ENCODE measurements around the gene ZNRF3. TPM values are rescaled to one million over a fixed set of nuclear protein-coding genes. Genes with fewer than 3 reads are reported as not detected.
"Not testable (repeated sequence)": the region's sequence is repeated elsewhere in the genome, so short reads cannot be mapped to it uniquely, and the experiment has no call there.

The ZNRF3 gene
- total RNA-seq (1 to 10 TPM; 8.4 to 9.4 (median 8.8) TPM), polyA plus RNA-seq (4.0 TPM)
- long read RNA-seq, donor 1, full-length matches to known transcripts: 14 of 38 reads
- long read RNA-seq, donor 1, partial matches to known transcripts: 17 of 38 reads
- long read RNA-seq, donor 1, other reads (novel, unspliced or antisense): 7 of 38 reads
- long read RNA-seq, donor 2, full-length matches to known transcripts: 5 of 10 reads
- long read RNA-seq, donor 2, partial matches to known transcripts: 4 of 10 reads
- long read RNA-seq, donor 2, other reads (novel, unspliced or antisense): 1 of 10 reads
- long read RNA-seq, donor 3, full-length matches to known transcripts: 1 of 35 reads
- long read RNA-seq, donor 3, partial matches to known transcripts: 25 of 35 reads
- long read RNA-seq, donor 3, other reads (novel, unspliced or antisense): 9 of 35 reads
- long read RNA-seq, donor 4, full-length matches to known transcripts: 3 of 17 reads
- long read RNA-seq, donor 4, partial matches to known transcripts: 11 of 17 reads
- long read RNA-seq, donor 4, other reads (novel, unspliced or antisense): 3 of 17 reads

GRCh38 chr22:28882878-28883656, at the start of gene ZNRF3:
TSS of gene ZNRF3 (plus strand) at chr22:28883572. CDS start at chr22:28883767, 195 bp downstream.
- Histone ChIP-seq H3K4me1 (ENCODE audit: control insufficient read depth, insufficient read depth, low read length) (peaks cover 3% of the 10 kb centered on the region), H3K9me3 (ENCODE audit: control insufficient read depth, low read length) (no peaks in the 10 kb centered on the region), H3K27me3 (ENCODE audit: control insufficient read depth, insufficient read depth) (no peaks in the 10 kb centered on the region), H3K4me3 (ENCODE audit: low read length) (peak within 1 kb of the TSS; percentile 92), H3K27ac (ENCODE audit: low read length) (peak within 1 kb of the TSS; percentile 78)
- intact Hi-C loops (cut with DNase I): loop anchor here in 1 of 4 donors (5.0 kb wide), 1 partner anchor 149 kb away; no protein-coding TSS in a partner anchor
- peak; percentile 94 to 97 (median 96) for DNase-seq
- peak; percentile 97 to 98 for ATAC-seq
- WGBS: 2% methylated on average over 85 of the region's 85 CpGs

DNA sequence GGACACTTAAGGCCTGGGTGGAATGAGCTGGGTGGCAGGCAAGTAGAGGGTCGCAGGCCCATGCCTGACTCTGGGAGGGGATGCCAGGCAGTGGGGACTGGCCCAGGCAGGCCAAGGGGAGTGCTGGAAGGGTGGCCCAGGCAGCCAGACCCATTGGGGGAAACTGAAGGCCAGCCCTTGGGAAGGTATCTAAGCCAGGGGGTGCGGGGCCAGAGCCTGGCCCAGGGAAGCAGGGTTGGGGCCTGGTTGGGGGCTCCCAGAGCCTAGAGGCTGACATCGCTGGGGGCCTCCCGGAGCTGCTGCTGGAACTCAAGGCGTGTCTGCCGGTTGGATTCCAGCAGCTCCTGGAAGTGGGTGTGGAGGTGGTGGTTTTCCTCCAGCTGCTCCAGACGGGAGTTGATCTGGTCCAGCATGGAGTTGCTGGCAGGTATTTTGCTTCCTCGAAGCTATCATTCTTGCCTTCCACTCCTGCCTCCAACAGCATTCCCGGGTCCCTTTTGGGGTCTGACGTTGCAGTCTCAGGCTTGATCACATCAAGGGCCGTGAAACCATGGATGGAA, 47.7 kb upstream of the ZNRF3 start:
- peak in 1 of 2 donors; percentile 15 for ATAC-seq

DNA sequence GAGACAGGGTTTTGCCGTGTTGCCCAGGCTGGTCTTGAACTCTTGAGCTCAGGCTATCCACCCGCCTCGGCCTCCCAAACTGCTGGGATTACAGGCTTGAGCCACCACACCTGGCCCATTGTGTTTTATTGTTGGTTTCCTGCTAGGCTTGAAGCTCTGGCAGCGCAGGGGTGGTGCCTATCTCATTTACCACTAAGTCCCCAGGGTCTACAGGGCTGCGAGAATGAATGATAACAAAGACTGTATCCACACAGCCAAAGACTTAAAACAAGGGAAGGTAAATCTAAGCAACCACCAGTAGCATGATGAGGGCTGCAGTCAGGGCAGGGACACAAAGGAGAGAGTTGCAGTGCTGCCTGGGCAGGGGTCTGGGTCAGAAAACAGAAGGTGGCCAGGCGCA, 45.7 kb upstream of the ZNRF3 start:
- intact Hi-C loops (cut with DNase I): loop anchor here in 1 of 4 donors (10.0 kb wide), 1 partner anchor 783 kb away; no protein-coding TSS in a partner anchor
- Histone ChIP-seq H3K27ac (ENCODE audit: low read length) (no peak overlapping the region), H3K4me1 (ENCODE audit: control insufficient read depth, insufficient read depth, low read length) (no peaks in the 10 kb centered on the region), H3K9me3 (ENCODE audit: control insufficient read depth, low read length) (no peaks in the 10 kb centered on the region), H3K4me3 (ENCODE audit: low read length) (no peak overlapping the region), H3K27me3 (ENCODE audit: control insufficient read depth, insufficient read depth) (no peaks in the 10 kb centered on the region)
- DNase-seq (no peak), ATAC-seq (no peak)
- WGBS: 88% methylated on average over 6 of the region's 6 CpGs

More for the DNA sequence above, 47.7 kb upstream of the ZNRF3 start:
- WGBS: 88% methylated on average over 11 of the region's 11 CpGs
- intact Hi-C loops (cut with DNase I): loop anchor here in 1 of 4 donors (10.0 kb wide), 1 partner anchor 781 kb away; no protein-coding TSS in a partner anchor
- Histone ChIP-seq H3K9me3 (ENCODE audit: control insufficient read depth, low read length) (no peaks in the 10 kb centered on the region), H3K27ac (ENCODE audit: low read length) (no peak overlapping the region), H3K4me1 (ENCODE audit: control insufficient read depth, insufficient read depth, low read length) (no peaks in the 10 kb centered on the region), H3K27me3 (ENCODE audit: control insufficient read depth, insufficient read depth) (no peaks in the 10 kb centered on the region), H3K4me3 (ENCODE audit: low read length) (no peak overlapping the region)
- DNase-seq: no peak

DNA sequence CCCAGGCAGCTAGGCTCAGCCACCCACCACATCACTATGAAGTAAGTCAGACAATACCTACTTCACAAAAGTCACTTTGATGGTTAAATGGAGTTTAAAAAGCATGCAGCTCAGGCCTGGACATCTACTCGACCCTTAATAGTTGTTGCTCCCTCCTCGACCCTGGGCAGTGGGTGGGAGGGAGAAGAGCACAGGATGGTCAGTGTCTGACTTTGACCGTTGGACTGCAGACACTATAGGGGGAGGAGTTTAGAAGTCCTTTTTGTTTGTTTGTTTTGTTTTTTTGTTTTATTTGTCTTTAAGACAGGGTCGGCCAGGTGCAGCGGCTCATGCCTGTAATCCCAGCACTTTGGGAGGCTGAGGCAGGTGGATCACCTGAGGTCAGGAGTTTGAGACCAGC, 44.4 kb upstream of the ZNRF3 start:
- intact Hi-C loops (cut with DNase I): loop anchor here in 1 of 4 donors (10.0 kb wide), 1 partner anchor 784 kb away; no protein-coding TSS in a partner anchor
- H3K27ac ChIP-seq (ENCODE audit: low read length): no peak overlapping the region
- ATAC-seq: no peak

DNA sequence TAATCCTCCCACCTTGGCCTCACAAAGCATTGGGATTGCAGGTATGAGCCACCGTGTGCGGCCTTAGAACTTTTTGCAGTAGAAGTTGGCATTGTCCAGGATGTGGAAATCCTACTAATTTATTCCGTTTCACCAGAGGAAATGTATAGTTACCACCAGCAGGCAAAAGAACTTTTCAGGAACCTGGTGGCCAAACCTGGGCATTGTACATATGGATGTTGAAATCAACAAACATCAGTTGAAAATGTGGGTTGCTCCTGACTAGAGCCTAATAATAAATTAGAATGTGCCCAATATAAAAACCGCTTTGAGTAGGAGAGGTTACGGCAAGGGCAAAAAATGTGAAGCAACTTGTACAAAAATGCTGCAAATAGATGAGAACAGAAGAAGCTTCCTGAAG, 42.3 kb upstream of the ZNRF3 start:
- DNase-seq: no peak
- intact Hi-C loops (cut with DNase I): no loop called here
- Histone ChIP-seq H3K9me3 (ENCODE audit: control insufficient read depth, low read length) (no peaks in the 10 kb centered on the region), H3K4me1 (ENCODE audit: control insufficient read depth, insufficient read depth, low read length) (no peaks in the 10 kb centered on the region), H3K4me3 (ENCODE audit: low read length) (no peak overlapping the region), H3K27me3 (ENCODE audit: control insufficient read depth, insufficient read depth) (no peaks in the 10 kb centered on the region), H3K27ac (ENCODE audit: low read length) (no peak overlapping the region)
- 84% methylated on average over 5 of the region's 5 CpGs for WGBS
- ATAC-seq: no peak

More for the DNA sequence above, 44.4 kb upstream of the ZNRF3 start:
- no peaks in the 10 kb centered on the region for H3K27me3 ChIP-seq (ENCODE audit: control insufficient read depth, insufficient read depth)
- WGBS: 74% methylated on average over 5 of the region's 5 CpGs
- H3K4me3 ChIP-seq (ENCODE audit: low read length): no peak overlapping the region
- H3K4me1 ChIP-seq (ENCODE audit: control insufficient read depth, insufficient read depth, low read length): no peaks in the 10 kb centered on the region
- DNase-seq: no peak
- no peaks in the 10 kb centered on the region for H3K9me3 ChIP-seq (ENCODE audit: control insufficient read depth, low read length)

- Histone ChIP-seq H3K27ac (ENCODE audit: low read length) (no peak overlapping the region), H3K4me3 (ENCODE audit: low read length) (no peak overlapping the region), H3K4me1 (ENCODE audit: control insufficient read depth, insufficient read depth, low read length) (no peaks in the 10 kb centered on the region), H3K27me3 (ENCODE audit: control insufficient read depth, insufficient read depth) (no peaks in the 10 kb centered on the region), H3K9me3 (ENCODE audit: control insufficient read depth, low read length) (no peaks in the 10 kb centered on the region)
- intact Hi-C loops (cut with DNase I): no loop called here
- 88% methylated on average over 2 of the region's 2 CpGs for WGBS
- ATAC-seq: no peak
- DNase-seq: no peak
Observed at GRCh38 chr22:28843633-28844032, 39.7 kb upstream of the ZNRF3 start.

DNA sequence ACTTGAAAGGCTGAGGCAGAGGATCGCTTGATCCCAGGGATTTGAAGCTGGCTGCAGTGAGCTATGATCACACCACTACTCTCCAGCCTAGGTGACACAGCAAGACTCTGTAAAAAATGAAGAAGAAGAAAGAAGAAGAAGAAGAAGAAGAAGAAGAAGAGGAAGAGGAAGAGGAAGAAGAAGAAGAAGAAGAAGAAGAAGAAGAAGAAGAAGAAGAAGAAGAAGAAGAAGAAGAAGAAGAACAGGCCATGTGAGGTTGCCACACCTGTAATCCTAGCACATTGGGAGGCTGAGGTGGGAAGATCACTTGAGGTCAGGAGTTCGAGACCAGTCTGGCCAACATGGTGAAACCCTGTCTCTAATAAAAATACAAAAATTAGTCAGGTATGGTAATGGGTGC, 39.1 kb upstream of the ZNRF3 start:
- ATAC-seq; intact Hi-C loops (cut with DNase I): not testable (repeated sequence)

GRCh38 chr22:28846994-28847393, 36.4 kb upstream of the ZNRF3 start:
- DNase-seq (no peak), ATAC-seq (no peak)
- WGBS: 95% methylated on average over 2 of the region's 2 CpGs
- H3K27me3 ChIP-seq (ENCODE audit: control insufficient read depth, insufficient read depth): no peaks in the 10 kb centered on the region
- no peaks in the 10 kb centered on the region for H3K4me1 ChIP-seq (ENCODE audit: control insufficient read depth, insufficient read depth, low read length)
- no peak overlapping the region for H3K27ac ChIP-seq (ENCODE audit: low read length)
- no peaks in the 10 kb centered on the region for H3K9me3 ChIP-seq (ENCODE audit: control insufficient read depth, low read length)
- no peak overlapping the region for H3K4me3 ChIP-seq (ENCODE audit: low read length)
- intact Hi-C loops (cut with DNase I): no loop called here

More for the DNA sequence above, 39.1 kb upstream of the ZNRF3 start:
- H3K27ac ChIP-seq (ENCODE audit: low read length); DNase-seq; H3K4me3 ChIP-seq (ENCODE audit: low read length); H3K4me1 ChIP-seq (ENCODE audit: control insufficient read depth, insufficient read depth, low read length); H3K9me3 ChIP-seq (ENCODE audit: control insufficient read depth, low read length); H3K27me3 ChIP-seq (ENCODE audit: control insufficient read depth, insufficient read depth): not testable (repeated sequence)
- 93% methylated on average over 2 of the region's 2 CpGs for WGBS

- Histone ChIP-seq H3K9me3 (ENCODE audit: control insufficient read depth, low read length) (no peaks in the 10 kb centered on the region), H3K27me3 (ENCODE audit: control insufficient read depth, insufficient read depth) (no peaks in the 10 kb centered on the region), H3K27ac (ENCODE audit: low read length) (no peak overlapping the region), H3K4me3 (ENCODE audit: low read length) (no peak overlapping the region), H3K4me1 (ENCODE audit: control insufficient read depth, insufficient read depth, low read length) (no peaks in the 10 kb centered on the region)
- ATAC-seq: peak; percentile 66 to 67
- whole genome bisulfite sequencing: 12% methylated on average over 6 of the region's 6 CpGs
- intact Hi-C loops (cut with DNase I): loop anchor here (1.0 to 10.0 kb wide), 4 partner anchors 185 to 389 kb away; no protein-coding TSS in a partner anchor
- DNase-seq: no peak
Observed at GRCh38 chr22:28855355-28856094, 27.8 kb upstream of the ZNRF3 start.

DNA sequence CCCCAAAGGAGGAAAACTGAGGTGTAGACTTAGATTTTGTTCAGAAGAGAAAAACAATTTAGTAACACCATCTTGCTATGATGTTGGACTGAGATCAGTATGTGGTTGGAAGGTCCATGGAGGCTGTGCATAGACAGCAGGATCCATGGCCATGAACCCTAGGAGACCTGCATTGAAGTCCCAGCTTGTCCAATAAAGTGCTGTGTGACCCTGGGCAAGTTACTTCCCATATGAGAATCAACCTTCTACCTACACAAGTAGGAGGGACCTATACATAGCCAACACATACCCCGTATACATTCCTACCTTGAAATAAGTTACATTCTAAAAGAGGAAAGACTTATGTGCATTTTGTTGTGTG, 27.3 kb upstream of the ZNRF3 start:
- DNase-seq (no peak), ATAC-seq (no peak)
- intact Hi-C loops (cut with DNase I): loop anchor here in 3 of 4 donors (5.0 to 10.0 kb wide), 2 partner anchors 186 to 389 kb away; no protein-coding TSS in a partner anchor
- Histone ChIP-seq H3K9me3 (ENCODE audit: control insufficient read depth, low read length) (no peaks in the 10 kb centered on the region), H3K27me3 (ENCODE audit: control insufficient read depth, insufficient read depth) (no peaks in the 10 kb centered on the region), H3K4me3 (ENCODE audit: low read length) (no peak overlapping the region), H3K27ac (ENCODE audit: low read length) (no peak overlapping the region), H3K4me1 (ENCODE audit: control insufficient read depth, insufficient read depth, low read length) (no peaks in the 10 kb centered on the region)
- 100% methylated on average over 1 of the region's 1 CpG for WGBS

Measured in right cardiac atrium (tissue), 5 donors.